GM18907 (cell line): ENCODE results near the gene OPRL1.

ENCODE experiments used
- ATAC-seq: cut with Tn5 transposase; IDR thresholded peaks from one replicate; pipeline ENCODE4 v1.9.1; 2021; ENCODE audit warnings: mild to moderate bottlenecking, moderate library complexity; ENCODE audit not compliant: unreplicated experiment

OPRL1 gene

GRCh38 chr20:64139199-64140060 lies 59.5 kb downstream of the OPRL1 start:
- ATAC-seq = no peak

GRCh38 chr20:64140061-64140931 lies 60.4 kb downstream of the OPRL1 start:
- no peak for ATAC-seq

DNA sequence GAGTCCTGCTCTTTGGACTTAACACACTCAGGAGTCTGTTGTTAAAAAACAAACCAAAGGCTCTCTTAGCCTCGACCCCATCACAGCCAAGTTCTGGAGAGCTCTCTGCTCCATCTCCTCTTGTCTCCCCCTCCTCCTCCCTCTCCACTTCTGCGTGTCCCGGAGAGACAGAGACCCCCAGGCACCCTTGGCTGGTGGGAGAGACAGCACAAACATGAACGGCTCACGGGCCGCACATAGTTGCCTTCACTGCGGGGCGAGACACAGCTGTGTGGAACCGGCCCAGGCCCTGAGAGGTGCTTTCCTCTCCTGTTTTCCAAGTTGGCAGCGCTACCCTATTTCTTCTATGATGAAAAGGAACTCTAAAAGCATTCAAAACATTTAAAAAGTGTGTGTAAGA lies 61.1 kb downstream of the OPRL1 start:
- no peak for ATAC-seq

GRCh38 chr20:64142590-64142989 lies 62.7 kb downstream of the OPRL1 start:
- no peak for ATAC-seq

DNA sequence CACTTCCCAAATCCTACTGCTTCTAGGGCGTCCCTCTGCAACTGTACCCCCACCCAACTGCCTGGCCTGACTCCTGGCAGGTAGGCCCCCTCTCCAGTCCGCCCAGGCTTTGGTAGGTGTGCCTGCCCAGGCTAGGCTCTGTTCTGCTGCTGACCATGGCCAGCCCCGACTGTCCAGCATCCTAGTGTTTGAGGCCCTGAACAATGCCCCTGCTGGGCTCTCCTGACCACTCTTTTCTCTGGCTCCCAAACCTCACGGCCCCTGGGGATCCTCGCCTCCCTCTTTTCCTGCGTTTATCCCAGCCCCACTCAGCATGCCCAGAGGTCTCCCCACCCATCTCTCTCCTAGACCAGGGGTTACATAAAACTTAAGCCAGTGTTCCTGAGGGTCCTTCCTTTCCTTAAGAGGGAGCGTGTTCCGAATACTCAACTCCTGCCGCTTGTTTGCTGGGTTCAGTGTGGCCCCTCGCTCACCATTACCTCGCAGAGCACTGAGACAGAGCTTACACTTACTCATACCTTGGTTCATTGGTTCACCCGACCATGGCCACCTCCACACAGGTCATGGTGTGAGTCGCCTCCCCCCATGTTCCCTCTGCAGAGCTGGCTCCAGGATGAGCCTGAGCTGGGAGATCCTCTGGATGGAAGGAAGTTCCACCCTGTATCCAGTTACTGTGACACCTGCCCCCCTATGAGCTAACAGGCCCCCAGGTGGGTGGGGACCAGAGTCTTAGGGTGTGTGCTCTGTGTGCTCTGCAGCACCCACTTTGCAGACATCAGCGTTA lies 63.3 kb downstream of the OPRL1 start:
- ATAC-seq = no peak

- ATAC-seq = no peak
Observed at GRCh38 chr20:64144144-64144912, 64.4 kb downstream of the OPRL1 start.

- no peak for ATAC-seq
Observed at GRCh38 chr20:64145458-64146300, 65.8 kb downstream of the OPRL1 start.

DNA sequence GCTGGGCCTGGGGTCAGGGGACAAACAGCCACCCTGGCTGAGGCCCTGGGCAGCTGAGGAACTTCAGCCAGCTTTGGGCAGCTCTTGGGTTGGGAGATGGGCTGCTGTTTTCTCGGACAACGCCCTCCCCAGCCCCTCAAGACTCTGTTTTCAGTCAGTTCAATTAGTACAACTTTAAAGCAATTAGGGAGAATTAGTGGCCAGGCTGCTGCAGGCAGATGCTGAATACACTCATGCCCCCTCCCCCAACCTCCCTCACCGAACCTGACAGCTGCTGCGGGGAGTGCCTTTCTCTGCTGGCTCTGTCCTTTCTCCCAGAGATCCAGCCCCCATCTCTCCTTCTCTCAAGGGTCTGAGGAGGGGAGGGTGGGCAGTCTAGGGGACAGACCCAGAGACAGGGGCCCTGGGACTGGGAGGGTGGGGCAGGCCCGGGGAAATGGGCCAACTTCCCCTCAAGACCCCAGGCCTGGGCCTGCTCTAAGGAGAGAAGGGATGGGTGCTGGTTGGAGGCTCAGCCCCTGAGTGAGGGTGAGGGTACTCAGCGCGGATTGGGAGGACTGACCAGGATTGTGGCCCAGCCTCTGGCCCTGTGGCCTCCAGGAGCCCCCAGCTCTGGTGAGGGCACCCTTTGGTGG lies 66.5 kb downstream of the OPRL1 start:
- ATAC-seq = no peak

DNA sequence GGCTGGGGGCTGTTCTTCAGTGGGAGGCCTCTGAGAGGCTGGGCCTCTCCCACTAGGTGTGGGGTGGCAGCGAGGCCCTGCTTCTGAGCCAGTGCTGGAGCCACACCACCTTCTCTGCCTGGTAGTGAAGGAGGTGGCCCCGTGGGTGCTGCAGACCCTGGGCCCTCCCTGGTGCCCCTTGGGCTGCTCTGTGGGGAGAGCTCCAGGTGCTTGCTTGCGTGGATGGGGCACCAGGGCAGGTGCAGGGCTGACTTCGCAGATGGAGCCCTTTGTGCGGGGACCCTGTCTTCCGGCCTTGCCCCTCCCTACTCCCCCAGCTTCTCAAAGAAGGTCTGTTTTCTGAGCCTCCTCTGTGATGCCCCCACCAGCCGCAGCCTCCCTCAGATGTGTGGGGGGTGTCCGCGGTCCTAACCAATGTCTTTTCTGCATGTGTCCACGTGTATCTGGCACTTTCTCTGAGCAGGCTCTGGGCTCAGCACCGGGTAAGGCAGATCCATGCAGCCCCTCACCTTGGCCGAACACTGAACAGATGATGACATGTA lies 67.1 kb downstream of the OPRL1 start:
- no peak for ATAC-seq

GRCh38 chr20:64148581-64148980 lies 68.7 kb downstream of the OPRL1 start:
- no peak for ATAC-seq

DNA sequence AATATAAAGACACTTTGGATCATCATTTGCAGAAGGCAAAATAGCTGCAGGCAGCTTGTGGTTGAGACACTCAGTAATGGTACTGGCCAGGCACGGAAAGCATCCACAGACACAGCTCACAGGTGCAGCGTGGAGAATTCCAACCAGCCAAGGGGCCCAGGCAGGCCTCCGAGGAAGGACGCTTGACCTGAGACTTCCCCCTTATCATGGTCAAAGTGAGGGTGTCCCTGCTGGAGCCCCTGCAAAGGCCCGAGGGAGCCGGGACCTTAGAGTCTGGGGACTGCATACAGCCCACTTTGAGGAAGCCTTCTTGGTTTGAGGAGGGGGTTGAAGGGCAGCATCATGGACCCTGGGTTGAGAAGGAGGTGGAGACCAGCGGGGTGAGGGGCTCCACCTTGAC lies 69.3 kb downstream of the OPRL1 start:
- no peak for ATAC-seq

DNA sequence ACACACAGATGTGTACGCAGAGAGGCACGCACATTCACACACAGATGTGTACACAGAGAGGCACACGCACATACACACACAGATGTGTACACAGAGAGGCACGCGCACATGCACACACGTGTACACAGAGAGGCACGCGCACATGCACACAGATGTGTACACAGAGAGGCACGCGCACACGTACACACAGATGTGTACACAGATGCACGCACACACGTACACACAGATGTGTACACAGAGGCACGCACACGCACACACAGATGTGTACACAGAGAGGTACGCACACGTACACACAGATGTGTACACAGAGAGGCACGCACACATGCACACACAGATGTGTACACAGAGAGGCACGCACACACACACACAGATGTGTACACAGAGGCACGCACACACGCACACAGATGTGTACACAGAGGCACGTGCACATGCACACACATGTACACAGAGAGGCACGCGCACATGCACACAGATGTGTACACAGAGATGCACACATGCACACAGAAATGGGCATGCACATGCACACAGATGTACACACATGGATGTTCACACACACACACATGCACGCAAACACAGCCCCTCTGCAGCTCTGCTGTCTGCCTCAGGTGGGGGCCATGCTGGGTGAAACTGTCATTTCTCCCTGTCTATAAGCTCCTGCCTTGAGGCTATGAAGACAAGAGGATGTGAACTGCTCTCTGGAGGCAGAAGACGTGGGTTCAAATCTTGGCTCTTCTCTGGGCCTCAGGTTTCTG lies 70.1 kb downstream of the OPRL1 start:
- no peak for ATAC-seq
